Suprapubic skin (tissue), 4 donors: ENCODE results near the gene GPA33.

ENCODE experiments used
- CTCF ChIP-seq, 2 donors: fragments of 200-600 bp in 1 of 2; fragments of 450-650 bp in 1 of 2; sonication (generic) in 1 of 2; IDR thresholded peaks; one replicate each; pipeline ENCODE4 v1.5.1; 2016 to 2019; ENCODE audit warnings: antibody characterized with exemption in 2 of 2, mild to moderate bottlenecking in 1 of 2, moderate library complexity in 1 of 2
- EP300 ChIP-seq: sonication (generic); formaldehyde crosslinking; IDR thresholded peaks from one replicate; pipeline ENCODE4 v1.6.1; 2017; ENCODE audit warnings: antibody characterized with exemption
- POLR2A ChIP-seq, 2 donors: fragments of 450-650 bp; IDR thresholded peaks; one replicate each; pipeline ENCODE4 v1.6.1; 2017; ENCODE audit warnings: antibody characterized with exemption in 2 of 2, mild to moderate bottlenecking in 2 of 2, moderate library complexity in 2 of 2
- POLR2AphosphoS5 ChIP-seq, 3 donors: sonication (generic); formaldehyde crosslinking; IDR thresholded peaks; one replicate each; pipeline ENCODE4 v1.6.1; 2017; ENCODE audit warnings: antibody characterized with exemption in 3 of 3

DNA sequence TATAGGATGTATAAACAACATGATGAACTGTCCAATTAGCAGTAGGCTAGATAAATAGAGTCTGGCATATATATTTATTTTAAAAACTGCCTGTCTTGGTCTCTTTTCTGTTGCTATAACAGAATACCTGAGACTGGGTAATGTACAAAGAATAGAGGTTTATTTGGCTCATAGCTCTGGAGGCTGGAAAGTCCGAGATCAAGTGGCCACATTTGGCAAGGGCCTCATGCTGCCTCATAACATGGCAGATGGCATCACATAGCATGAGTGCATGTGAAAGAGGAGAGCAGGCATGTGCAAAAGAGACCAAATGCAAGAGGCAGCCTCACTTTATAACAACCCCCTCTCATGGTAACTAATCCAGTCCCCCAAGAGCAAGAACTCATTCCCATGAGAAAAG is 9.7 kb upstream of the GPA33 start:
- TF ChIP-seq POLR2A (IDR thresholded peaks at IDR 0.05) (no peak), EP300 (no peak), CTCF (IDR thresholded peaks at IDR 0.05) (no peak), POLR2AphosphoS5 (IDR thresholded peaks at IDR 0.05) (no peak)
